GM18517 (cell line): ENCODE measurements around the gene AHRR.
"Not testable (repeated sequence)": the region's sequence is repeated elsewhere in the genome, so short reads cannot be mapped to it uniquely, and the experiment has no call there.

Experiments
- ATAC-seq: cut with Tn5 transposase; IDR thresholded peaks from one replicate; pipeline ENCODE4 v1.9.1; 2021; ENCODE audit warnings: mild to moderate bottlenecking, moderate library complexity; ENCODE audit not compliant: unreplicated experiment

The AHRR gene

GRCh38 chr5:305050-305449 lies 16.5 kb upstream of the AHRR start:
- no peak for ATAC-seq

GRCh38 chr5:305459-305858 lies 16.1 kb upstream of the AHRR start:
- ATAC-seq: no peak

GRCh38 chr5:306011-306805 lies 15.3 kb upstream of the AHRR start:
- no peak for ATAC-seq

GRCh38 chr5:307306-307705 lies 14.2 kb upstream of the AHRR start:
- ATAC-seq: no peak

- no peak for ATAC-seq
These were observed 13.5 kb upstream of the AHRR start for GRCh38 chr5:307794-308579.

- no peak for ATAC-seq
These were observed 12.7 kb upstream of the AHRR start for GRCh38 chr5:308672-309271.

GRCh38 chr5:309831-310230 lies 11.7 kb upstream of the AHRR start:
- not testable (repeated sequence) for ATAC-seq

- no peak for ATAC-seq
These were observed 11.0 kb upstream of the AHRR start for GRCh38 chr5:310516-310915.

- ATAC-seq: no peak
These were observed 10.5 kb upstream of the AHRR start for GRCh38 chr5:310941-311434.

GRCh38 chr5:311963-312362 lies 9.6 kb upstream of the AHRR start:
- no peak for ATAC-seq

- ATAC-seq: no peak
These were observed 8.7 kb upstream of the AHRR start for GRCh38 chr5:312845-313244.

GRCh38 chr5:313265-313664 lies 8.2 kb upstream of the AHRR start:
- no peak for ATAC-seq

GRCh38 chr5:313806-314376 lies 7.6 kb upstream of the AHRR start:
- no peak for ATAC-seq

GRCh38 chr5:314676-315487 lies 6.6 kb upstream of the AHRR start:
- no peak for ATAC-seq

GRCh38 chr5:315488-316209 lies 5.9 kb upstream of the AHRR start:
- no peak for ATAC-seq

- peak; percentile 17 for ATAC-seq
These were observed 5.1 kb upstream of the AHRR start for GRCh38 chr5:316210-317085.

GRCh38 chr5:317086-317811 lies 4.3 kb upstream of the AHRR start:
- peak; percentile 71 for ATAC-seq

GRCh38 chr5:318341-318897 lies 3.1 kb upstream of the AHRR start:
- no peak for ATAC-seq
